Neuron (in vitro differentiated cells): ENCODE results near the gene TBC1D5.
"Not testable (repeated sequence)": the region's sequence is repeated elsewhere in the genome, so short reads cannot be mapped to it uniquely, and the experiment has no call there.

Experiments used
- H2AFZ ChIP-seq: one replicate; pipeline ENCODE4 v1.6.1; 2013; ENCODE audit warnings: low read depth, mild to moderate bottlenecking, inconsistent platforms, low read length, moderate library complexity
- H3K27me3 ChIP-seq: one replicate; pipeline ENCODE4 v1.6.1; 2013; ENCODE audit warnings: low read length; ENCODE audit not compliant: insufficient read depth
- H3K36me3 ChIP-seq: one replicate; pipeline ENCODE4 v1.6.1; 2013; ENCODE audit warnings: low read length; ENCODE audit not compliant: insufficient read depth
- H3K4me1 ChIP-seq: one replicate; pipeline ENCODE4 v1.6.1; 2013; ENCODE audit warnings: low read length; ENCODE audit not compliant: insufficient read depth
- H3K4me3 ChIP-seq: 2 replicates; pipeline ENCODE4 v1.5.1; 2013; ENCODE audit warnings: mild to moderate bottlenecking, low read length, moderate library complexity
- H3K9me3 ChIP-seq: one replicate; pipeline ENCODE4 v1.6.1; 2013; ENCODE audit warnings: low read length

Gene TBC1D5

DNA sequence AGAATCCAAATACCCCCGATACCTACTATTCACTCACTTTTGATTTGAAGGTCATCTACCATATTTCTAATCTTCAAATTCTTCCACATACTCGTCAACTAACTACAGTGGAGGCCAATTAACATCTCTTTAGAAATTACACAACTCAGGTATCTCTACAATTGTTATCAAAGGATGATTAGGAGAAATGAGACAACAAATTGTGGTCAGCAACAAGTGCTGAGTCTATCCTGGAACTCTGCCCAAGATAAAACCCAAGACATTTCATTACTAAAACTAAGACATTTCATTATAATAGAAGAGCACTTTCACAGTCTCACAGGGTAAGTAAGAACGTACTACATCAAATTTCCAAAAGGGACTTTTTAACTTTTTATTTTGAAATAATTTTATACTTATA lies 100.0 kb downstream of the TBC1D5 start:
- H3K36me3 ChIP-seq: no peaks in the 10 kb centered on the region
- H2AFZ ChIP-seq: no peak overlapping the region
- no peaks in the 10 kb centered on the region for H3K27me3 ChIP-seq
- H3K9me3 ChIP-seq: no peaks in the 10 kb centered on the region
- no peaks in the 10 kb centered on the region for H3K4me1 ChIP-seq
- no peak overlapping the region for H3K4me3 ChIP-seq

DNA sequence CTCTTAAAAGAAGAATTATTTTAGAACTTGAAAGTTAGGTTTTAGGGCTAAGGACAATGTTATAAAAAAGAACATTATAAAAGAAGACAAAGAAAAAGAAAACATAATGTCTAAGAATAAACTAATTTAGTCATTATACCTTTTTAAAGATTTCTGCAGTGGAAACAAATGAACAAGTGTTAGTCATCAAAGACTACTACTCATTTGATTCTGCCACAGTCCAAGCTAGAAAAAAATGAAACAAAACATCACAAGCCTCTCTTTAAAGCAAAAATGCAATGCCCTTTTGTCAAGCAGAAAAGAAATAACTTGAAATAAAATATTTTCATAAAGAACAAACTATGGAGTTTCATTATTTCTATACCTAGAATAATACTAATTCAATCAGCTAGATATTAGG lies 102.0 kb downstream of the TBC1D5 start:
- Histone ChIP-seq H3K4me3 (no peak overlapping the region), H3K4me1 (no peaks in the 10 kb centered on the region), H2AFZ (no peak overlapping the region), H3K36me3 (no peaks in the 10 kb centered on the region), H3K27me3 (no peaks in the 10 kb centered on the region), H3K9me3 (no peaks in the 10 kb centered on the region)

DNA sequence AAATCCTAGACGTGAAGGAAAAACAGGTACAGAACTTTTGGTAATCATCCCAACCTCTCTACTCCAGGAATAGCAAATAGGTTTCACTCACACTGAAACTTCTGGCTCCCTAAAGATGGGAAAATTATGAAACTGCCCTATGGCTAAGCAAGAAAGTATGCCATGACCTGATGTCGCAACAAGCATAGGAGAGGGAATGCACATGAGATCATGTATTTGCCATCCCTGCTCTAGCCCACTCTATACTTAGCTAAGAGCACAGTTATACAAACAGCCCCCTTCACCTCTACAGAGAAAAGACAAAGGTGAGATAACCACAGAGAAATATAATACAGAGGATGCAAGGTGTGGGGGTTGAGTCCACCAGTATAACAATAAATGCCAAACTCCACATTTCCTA lies 102.7 kb downstream of the TBC1D5 start:
- H3K36me3 ChIP-seq: no peaks in the 10 kb centered on the region
- no peak overlapping the region for H3K4me3 ChIP-seq
- no peaks in the 10 kb centered on the region for H3K4me1 ChIP-seq
- H3K27me3 ChIP-seq: no peaks in the 10 kb centered on the region
- no peaks in the 10 kb centered on the region for H3K9me3 ChIP-seq
- H2AFZ ChIP-seq: no peak overlapping the region

DNA sequence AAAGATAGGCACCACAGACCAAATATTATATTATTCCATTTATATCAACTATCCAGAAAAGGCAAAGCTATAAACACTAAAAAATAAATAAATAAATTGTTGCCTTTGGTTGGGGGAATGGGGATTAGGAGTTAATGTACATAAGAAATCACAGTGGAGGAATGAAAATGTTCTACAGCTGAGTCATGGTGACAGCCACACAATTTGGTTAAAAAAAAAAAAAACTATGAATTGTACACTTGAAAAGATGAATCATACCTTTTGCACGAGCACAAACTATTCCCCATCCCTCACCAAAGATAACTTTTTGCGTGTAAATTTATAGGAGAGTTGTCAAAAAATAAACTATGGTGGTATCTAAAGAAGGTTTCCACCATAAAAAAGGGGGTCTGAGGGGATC lies 103.2 kb downstream of the TBC1D5 start:
- Histone ChIP-seq H3K36me3 (no peaks in the 10 kb centered on the region), H3K9me3 (no peaks in the 10 kb centered on the region), H3K4me3 (no peak overlapping the region), H2AFZ (no peak overlapping the region), H3K4me1 (no peaks in the 10 kb centered on the region), H3K27me3 (no peaks in the 10 kb centered on the region)

DNA sequence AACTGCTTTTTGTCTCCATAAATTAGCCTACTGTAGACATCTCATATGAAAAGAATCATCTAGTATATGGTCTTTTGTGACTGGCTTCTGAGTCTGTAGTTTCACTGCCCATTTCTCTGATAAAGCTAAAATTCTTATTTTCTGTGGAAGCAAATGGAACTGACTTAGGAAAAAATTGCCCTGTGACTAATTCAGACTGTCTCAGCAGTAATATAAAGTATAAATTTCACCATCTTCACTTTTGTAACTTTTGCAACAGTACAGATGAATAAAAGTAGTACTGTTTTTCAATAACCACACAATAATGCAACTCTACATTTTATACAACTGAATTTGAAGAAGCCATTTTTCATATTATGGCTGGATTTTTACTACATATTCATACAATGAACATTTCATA lies 104.1 kb downstream of the TBC1D5 start:
- no peaks in the 10 kb centered on the region for H3K36me3 ChIP-seq
- H2AFZ ChIP-seq: no peak overlapping the region
- H3K9me3 ChIP-seq: no peaks in the 10 kb centered on the region
- H3K27me3 ChIP-seq: no peaks in the 10 kb centered on the region
- H3K4me3 ChIP-seq: no peak overlapping the region
- H3K4me1 ChIP-seq: no peaks in the 10 kb centered on the region

- H3K36me3 ChIP-seq, H3K4me1 ChIP-seq, H3K4me3 ChIP-seq, H3K27me3 ChIP-seq, H2AFZ ChIP-seq, H3K9me3 ChIP-seq: not testable (repeated sequence)
Measured at GRCh38 chr3:17635675-17636074, 106.8 kb downstream of the TBC1D5 start.

DNA sequence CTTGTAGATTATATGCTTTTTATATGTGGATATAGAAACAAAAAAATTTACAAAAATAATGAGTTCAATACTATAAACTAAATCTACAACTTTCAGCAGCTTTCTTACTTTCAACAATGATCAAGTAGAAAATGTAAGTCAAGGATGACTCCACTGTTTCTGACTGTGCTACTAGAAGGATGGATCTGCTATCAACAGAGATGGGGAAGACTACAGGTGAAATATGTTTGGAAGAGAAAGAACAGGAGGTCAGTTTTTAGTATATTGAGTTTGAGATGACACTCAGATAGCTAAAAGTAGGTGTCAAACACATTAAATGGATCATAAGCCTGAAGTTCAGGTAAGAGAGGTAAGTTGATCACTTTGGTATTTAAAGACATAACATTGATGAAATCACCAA lies 107.5 kb downstream of the TBC1D5 start:
- Histone ChIP-seq H3K36me3 (no peaks in the 10 kb centered on the region), H3K9me3 (no peaks in the 10 kb centered on the region)

DNA sequence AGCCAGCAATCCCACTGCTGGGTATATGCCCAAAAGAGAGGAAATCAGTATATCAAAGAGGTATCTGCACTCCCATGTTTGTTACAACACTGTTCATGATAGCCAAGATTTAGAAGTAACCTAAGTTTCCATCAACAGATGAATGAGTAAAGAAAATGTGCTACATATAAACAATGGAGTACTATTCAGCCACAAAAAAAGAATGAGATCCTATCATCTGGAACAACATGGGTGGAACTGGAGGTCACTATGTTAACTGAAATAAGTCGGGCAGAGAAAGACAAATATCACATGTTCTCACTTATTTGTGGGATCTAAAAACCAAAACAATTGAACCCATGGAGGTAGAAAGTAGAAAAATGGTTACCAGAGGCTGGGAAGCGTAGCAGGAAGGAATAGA lies 108.2 kb downstream of the TBC1D5 start:
- no peaks in the 10 kb centered on the region for H3K9me3 ChIP-seq
- no peak overlapping the region for H2AFZ ChIP-seq
- H3K4me1 ChIP-seq: no peaks in the 10 kb centered on the region
- H3K4me3 ChIP-seq: no peak overlapping the region
- no peaks in the 10 kb centered on the region for H3K36me3 ChIP-seq
- H3K27me3 ChIP-seq: no peaks in the 10 kb centered on the region

More for the DNA sequence above, 107.5 kb downstream of the TBC1D5 start:
- Histone ChIP-seq H3K4me3 (no peak overlapping the region), H2AFZ (no peak overlapping the region), H3K4me1 (no peaks in the 10 kb centered on the region), H3K27me3 (no peaks in the 10 kb centered on the region)

GRCh38 chr3:17632401-17633100 lies 109.9 kb downstream of the TBC1D5 start:
- no peaks in the 10 kb centered on the region for H3K9me3 ChIP-seq
- no peaks in the 10 kb centered on the region for H3K27me3 ChIP-seq
- no peak overlapping the region for H3K4me3 ChIP-seq
- no peak overlapping the region for H2AFZ ChIP-seq
- no peaks in the 10 kb centered on the region for H3K36me3 ChIP-seq
- H3K4me1 ChIP-seq: no peaks in the 10 kb centered on the region

GRCh38 chr3:17631609-17632008 lies 110.8 kb downstream of the TBC1D5 start:
- Histone ChIP-seq H3K9me3 (no peaks in the 10 kb centered on the region), H3K4me3 (no peak overlapping the region), H3K36me3 (no peaks in the 10 kb centered on the region), H3K4me1 (no peaks in the 10 kb centered on the region), H3K27me3 (no peaks in the 10 kb centered on the region), H2AFZ (no peak overlapping the region)

GRCh38 chr3:17629400-17629799 lies 113.0 kb downstream of the TBC1D5 start:
- H3K4me1 ChIP-seq: no peaks in the 10 kb centered on the region
- no peak overlapping the region for H2AFZ ChIP-seq
- H3K36me3 ChIP-seq: no peaks in the 10 kb centered on the region
- H3K9me3 ChIP-seq: no peaks in the 10 kb centered on the region
- no peak overlapping the region for H3K4me3 ChIP-seq
- H3K27me3 ChIP-seq: no peaks in the 10 kb centered on the region

GRCh38 chr3:17626395-17626794 lies 116.0 kb downstream of the TBC1D5 start:
- no peak overlapping the region for H2AFZ ChIP-seq
- peaks cover 3% of the 10 kb centered on the region for H3K36me3 ChIP-seq
- no peaks in the 10 kb centered on the region for H3K9me3 ChIP-seq
- no peaks in the 10 kb centered on the region for H3K27me3 ChIP-seq
- no peaks in the 10 kb centered on the region for H3K4me1 ChIP-seq
- H3K4me3 ChIP-seq: no peak overlapping the region

DNA sequence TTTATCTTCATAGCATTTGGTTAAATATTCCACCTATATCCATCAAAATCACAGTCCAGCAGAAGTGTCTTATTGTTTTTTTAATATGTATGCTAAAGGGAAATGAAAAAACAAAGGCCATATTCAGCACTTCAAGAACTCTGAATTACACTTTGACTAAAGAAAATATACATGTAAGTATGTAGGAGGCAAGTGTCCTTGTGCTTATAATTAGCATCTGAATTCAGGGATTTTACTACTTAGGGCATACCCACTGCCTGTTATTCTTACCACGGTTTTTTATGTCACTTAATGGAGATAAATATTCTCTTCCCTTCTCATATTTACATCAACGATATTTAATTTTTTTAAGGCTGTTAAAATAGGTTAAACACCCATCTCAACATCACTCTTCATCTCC lies 117.3 kb downstream of the TBC1D5 start:
- H3K4me3 ChIP-seq: no peak overlapping the region
- peaks cover 3% of the 10 kb centered on the region for H3K36me3 ChIP-seq
- H3K27me3 ChIP-seq: no peaks in the 10 kb centered on the region
- no peaks in the 10 kb centered on the region for H3K9me3 ChIP-seq
- no peaks in the 10 kb centered on the region for H3K4me1 ChIP-seq
- no peak overlapping the region for H2AFZ ChIP-seq

GRCh38 chr3:17623464-17623863 lies 119.0 kb downstream of the TBC1D5 start:
- Histone ChIP-seq H3K9me3 (peaks cover 3% of the 10 kb centered on the region), H2AFZ (no peak overlapping the region), H3K36me3 (peaks cover 3% of the 10 kb centered on the region), H3K4me3 (no peak overlapping the region), H3K4me1 (no peaks in the 10 kb centered on the region), H3K27me3 (no peaks in the 10 kb centered on the region)
